Measurements from ENCODE around the gene DOK5. TPM values are rescaled to one million over a fixed set of nuclear protein-coding genes. Genes with fewer than 3 reads are reported as not detected.

The DOK5 gene
- total RNA-seq, 1 experiment from 2014 or later: 4.9 TPM

- H3K27ac ChIP-seq (ENCODE audit: low read depth, low read length, poor library complexity, severe bottlenecking): no peak overlapping the region
- no peaks in the 10 kb centered on the region for H3K9me3 ChIP-seq (ENCODE audit: low read depth, low read length, poor library complexity, severe bottlenecking)
- peaks cover 29% of the 10 kb centered on the region for H3K4me1 ChIP-seq (ENCODE audit: insufficient read depth, low read length, poor library complexity, severe bottlenecking)
- CTCF ChIA-PET: no interaction called here
- H3K36me3 ChIP-seq (ENCODE audit: insufficient read depth, low read length, poor library complexity, severe bottlenecking): no peaks in the 10 kb centered on the region
- intact Hi-C loops (cut with micrococcal nuclease; ENCODE audit: unreplicated experiment): loop anchor here (5.0 kb wide), 1 partner anchor 143 kb away; the partner anchor contains the start of gene DOK5
- TF ChIP-seq CTCF (conservative IDR thresholded peaks at IDR 0.05; ENCODE audit: low read depth, low read length) (no peak), EZH2 (IDR thresholded peaks at IDR 0.05; ENCODE audit: borderline replicate concordance, low read depth, low read length, poor library complexity, severe bottlenecking) (no peak)
- H3K4me3 ChIP-seq (ENCODE audit: low read depth, low read length, poor library complexity, severe bottlenecking): no peak overlapping the region
- H3K27me3 ChIP-seq (replicated peaks; ENCODE audit: insufficient read depth, low read depth, low read length, poor library complexity): no peaks in the 10 kb centered on the region
- BruUV-seq (replicated peaks): no TSS peak
- no peak for DNase-seq (ENCODE audit: low spot score)
- POLR2A ChIA-PET (ENCODE audit: low non-redundant PET): no interaction called here
Observed at GRCh38 chr20:54620611-54621010, 145.2 kb downstream of the DOK5 start.

DNA sequence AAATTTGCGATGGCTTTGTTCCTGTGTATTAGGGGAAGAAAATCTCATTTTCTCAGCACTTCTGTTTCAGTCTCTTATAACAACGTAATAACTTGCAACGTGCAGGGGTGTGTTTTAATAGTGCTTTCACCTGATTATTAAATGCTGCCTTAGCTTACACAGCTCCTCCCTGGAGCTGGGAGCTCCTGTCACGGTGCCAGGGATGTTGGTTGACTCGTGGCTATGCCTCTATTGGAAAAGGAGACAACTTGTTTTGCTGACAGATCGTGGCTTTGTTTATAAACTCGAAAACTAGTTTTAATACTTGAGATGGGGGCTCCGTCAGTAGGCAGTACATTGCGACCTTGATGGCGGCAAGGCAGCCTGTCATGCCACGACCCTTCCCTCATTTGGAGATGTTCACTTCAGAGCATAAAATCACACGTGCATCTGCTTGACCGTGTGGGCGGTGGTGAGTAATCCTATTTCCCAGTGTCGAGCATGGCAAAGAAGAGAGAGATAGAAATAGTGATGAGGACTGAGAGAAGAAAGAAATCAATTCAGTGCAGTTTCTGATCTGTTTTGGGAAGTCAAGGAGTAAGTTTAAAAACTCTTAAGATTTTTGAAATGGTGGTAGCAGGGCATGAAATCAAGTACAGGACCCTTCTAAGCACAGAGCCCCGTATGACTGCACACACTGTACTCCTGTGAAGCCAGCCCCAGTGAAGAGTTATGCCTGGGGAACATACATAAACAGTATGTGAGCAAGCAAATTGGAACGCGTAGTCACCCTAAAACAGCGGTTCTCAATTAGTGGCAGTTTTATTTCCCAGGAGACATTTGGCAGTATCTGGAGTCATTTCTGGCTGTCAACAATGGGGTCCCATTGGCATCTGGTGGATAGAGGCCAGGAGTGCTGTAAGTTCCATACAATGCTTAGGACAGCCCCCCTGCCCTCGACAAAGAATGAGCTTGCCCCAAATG lies 147.2 kb downstream of the DOK5 start:
- Histone ChIP-seq H3K4me3 (ENCODE audit: low read depth, low read length, poor library complexity, severe bottlenecking) (no peak overlapping the region), H3K9me3 (ENCODE audit: low read depth, low read length, poor library complexity, severe bottlenecking) (no peaks in the 10 kb centered on the region), H3K27me3 (replicated peaks; ENCODE audit: insufficient read depth, low read depth, low read length, poor library complexity) (no peaks in the 10 kb centered on the region), H3K36me3 (ENCODE audit: insufficient read depth, low read length, poor library complexity, severe bottlenecking) (no peaks in the 10 kb centered on the region), H3K4me1 (ENCODE audit: insufficient read depth, low read length, poor library complexity, severe bottlenecking) (peaks cover 29% of the 10 kb centered on the region), H3K27ac (ENCODE audit: low read depth, low read length, poor library complexity, severe bottlenecking) (no peak overlapping the region)
- BruUV-seq (replicated peaks): no TSS peak
- ChIA-PET CTCF (no interaction called here), POLR2A (ENCODE audit: low non-redundant PET) (no interaction called here)
- peak; percentile 41 for DNase-seq (ENCODE audit: low spot score)
- TF ChIP-seq CTCF (conservative IDR thresholded peaks at IDR 0.05; ENCODE audit: low read depth, low read length): no peak
- intact Hi-C loops (cut with micrococcal nuclease; ENCODE audit: unreplicated experiment): loop anchor here (5.0 kb wide), 1 partner anchor 145 kb away; the partner anchor contains the start of gene DOK5

- no peaks in the 10 kb centered on the region for H3K9me3 ChIP-seq (ENCODE audit: low read depth, low read length, poor library complexity, severe bottlenecking)
- no peak overlapping the region for H3K4me3 ChIP-seq (ENCODE audit: low read depth, low read length, poor library complexity, severe bottlenecking)
- no peak overlapping the region for H3K27ac ChIP-seq (ENCODE audit: low read depth, low read length, poor library complexity, severe bottlenecking)
- no peaks in the 10 kb centered on the region for H3K27me3 ChIP-seq (replicated peaks; ENCODE audit: insufficient read depth, low read depth, low read length, poor library complexity)
- DNase-seq (ENCODE audit: low spot score): no peak
- no peaks in the 10 kb centered on the region for H3K36me3 ChIP-seq (ENCODE audit: insufficient read depth, low read length, poor library complexity, severe bottlenecking)
- H3K4me1 ChIP-seq (ENCODE audit: insufficient read depth, low read length, poor library complexity, severe bottlenecking): peaks cover 29% of the 10 kb centered on the region
- no TSS peak for BruUV-seq (replicated peaks)
- ChIA-PET CTCF (no interaction called here), POLR2A (ENCODE audit: low non-redundant PET) (no interaction called here)
- TF ChIP-seq EZH2 (IDR thresholded peaks at IDR 0.05; ENCODE audit: borderline replicate concordance, low read depth, low read length, poor library complexity, severe bottlenecking) (no peak), CTCF (conservative IDR thresholded peaks at IDR 0.05; ENCODE audit: low read depth, low read length) (no peak)
- intact Hi-C loops (cut with micrococcal nuclease; ENCODE audit: unreplicated experiment): loop anchor here (5.0 kb wide), 1 partner anchor 147 kb away; the partner anchor contains the start of gene DOK5
Observed at GRCh38 chr20:54623991-54624569, 148.7 kb downstream of the DOK5 start.

Measured in A673 (cell line).